ENCODE measurements around the gene TTF1. TPM values are rescaled to one million over a fixed set of nuclear protein-coding genes. Genes with fewer than 3 reads are reported as not detected.

TTF1 gene
- total and polyA plus RNA-seq, 2 of the 13 experiments (the other 11 are each of a cell fraction or from before 2014, with no cell fraction given): 3.4 to 9.8 TPM

DNA sequence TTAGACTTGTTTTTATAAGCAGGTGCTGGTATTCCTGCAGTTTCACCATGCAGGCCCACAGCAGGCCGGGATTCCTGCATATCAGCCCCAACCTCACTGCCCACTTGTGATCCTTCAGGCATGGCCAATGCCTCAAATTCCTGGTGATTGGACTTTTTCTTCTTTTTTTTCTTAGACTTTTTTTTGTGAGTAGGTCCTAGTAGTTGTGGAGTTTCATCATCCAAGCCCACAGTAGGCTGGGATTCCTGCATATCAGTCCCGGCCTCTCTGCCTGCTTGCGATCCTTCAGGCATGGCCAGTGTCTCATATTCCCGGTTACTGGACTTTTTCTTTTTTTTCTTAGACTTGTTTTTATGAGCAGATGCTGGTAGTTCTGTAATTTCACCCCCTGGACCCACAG, 4.8 kb downstream of the TTF1 start:
- TF ChIP-seq TEF (CRISPR knock-in tag; IDR thresholded peaks at IDR 0.05) (no peak), ZNF543 (CRISPR knock-in tag; IDR thresholded peaks at IDR 0.05) (no peak), MYNN (CRISPR knock-in tag; IDR thresholded peaks at IDR 0.05; ENCODE audit: low read depth) (no peak), YEATS4 (CRISPR knock-in tag; IDR thresholded peaks at IDR 0.05; ENCODE audit: borderline replicate concordance) (no peak), BHLHE40 (IDR thresholded peaks at IDR 0.05; ENCODE audit: low read length) (no peak)

DNA sequence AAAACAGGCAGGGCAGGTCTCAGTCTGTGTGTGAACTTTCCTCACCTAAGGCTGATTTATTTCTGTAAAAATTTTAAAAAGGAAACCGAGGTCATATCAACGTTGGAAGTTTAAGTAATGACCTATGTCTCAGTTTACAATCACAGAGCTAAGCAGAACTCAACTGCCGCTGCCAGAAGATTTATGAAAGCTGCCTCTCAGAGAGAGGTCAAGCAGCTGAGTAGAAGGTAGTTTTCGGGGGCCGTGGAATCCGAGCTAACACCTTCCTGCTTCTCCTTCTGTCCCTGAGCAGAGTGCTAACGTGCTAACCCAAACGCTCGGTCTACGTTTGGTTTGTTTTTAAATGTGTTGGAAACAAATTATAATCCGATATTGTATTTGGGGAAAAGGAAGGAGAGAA, 11.1 kb downstream of the TTF1 start:
- no peaks in the 10 kb centered on the region for H3K9me3 ChIP-seq (ENCODE audit: low read length)
- intact Hi-C loops (cut with micrococcal nuclease; ENCODE audit: unreplicated experiment) (no loop called here), in situ Hi-C loops (cut with HindIII; ENCODE audit: extremely low pct_ligation_motif_present, low pct_unique_long_range_greater_than_20kb) (no loop called here)
- H3K36me3 ChIP-seq (replicated peaks in 1 of 2; ENCODE audit: control insufficient read depth in 1 of 2, insufficient read depth in 2 of 2, low read length in 2 of 2): peaks cover 17 to 58% of the 10 kb centered on the region in 2 experiments
- TF ChIP-seq, protein P1, sequence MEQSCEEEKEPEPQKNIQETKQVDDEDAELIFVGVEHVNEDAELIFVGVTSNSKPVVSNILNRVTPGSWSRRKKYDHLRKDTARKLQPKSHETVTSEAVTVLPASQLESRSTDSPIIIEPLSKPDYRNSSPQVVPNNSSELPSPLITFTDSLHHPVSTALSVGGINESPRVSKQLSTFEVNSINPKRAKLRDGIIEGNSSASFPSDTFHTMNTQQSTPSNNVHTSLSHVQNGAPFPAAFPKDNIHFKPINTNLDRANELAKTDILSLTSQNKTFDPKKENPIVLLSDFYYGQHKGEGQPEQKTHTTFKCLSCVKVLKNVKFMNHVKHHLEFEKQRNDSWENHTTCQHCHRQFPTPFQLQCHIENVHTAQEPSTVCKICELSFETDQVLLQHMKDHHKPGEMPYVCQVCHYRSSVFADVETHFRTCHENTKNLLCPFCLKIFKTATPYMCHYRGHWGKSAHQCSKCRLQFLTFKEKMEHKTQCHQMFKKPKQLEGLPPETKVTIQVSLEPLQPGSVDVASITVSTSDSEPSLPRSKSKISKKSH (CRISPR knock-in tag; IDR thresholded peaks at IDR 0.05; ENCODE audit: borderline replicate concordance): no peak
- TF ChIP-seq RFXAP (CRISPR knock-in tag; IDR thresholded peaks at IDR 0.05; ENCODE audit: borderline replicate concordance): no peak
- TF ChIP-seq ZNF724P (CRISPR knock-in tag; IDR thresholded peaks at IDR 0.05; ENCODE audit: borderline replicate concordance): no peak
- TF ChIP-seq, protein P2, sequence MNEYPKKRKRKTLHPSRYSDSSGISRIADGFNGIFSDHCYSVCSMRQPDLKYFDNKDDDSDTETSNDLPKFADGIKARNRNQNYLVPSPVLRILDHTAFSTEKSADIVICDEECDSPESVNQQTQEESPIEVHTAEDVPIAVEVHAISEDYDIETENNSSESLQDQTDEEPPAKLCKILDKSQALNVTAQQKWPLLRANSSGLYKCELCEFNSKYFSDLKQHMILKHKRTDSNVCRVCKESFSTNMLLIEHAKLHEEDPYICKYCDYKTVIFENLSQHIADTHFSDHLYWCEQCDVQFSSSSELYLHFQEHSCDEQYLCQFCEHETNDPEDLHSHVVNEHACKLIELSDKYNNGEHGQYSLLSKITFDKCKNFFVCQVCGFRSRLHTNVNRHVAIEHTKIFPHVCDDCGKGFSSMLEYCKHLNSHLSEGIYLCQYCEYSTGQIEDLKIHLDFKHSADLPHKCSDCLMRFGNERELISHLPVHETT (CRISPR knock-in tag; conservative IDR thresholded peaks at IDR 0.05): no peak
- TF ChIP-seq, protein P3, sequence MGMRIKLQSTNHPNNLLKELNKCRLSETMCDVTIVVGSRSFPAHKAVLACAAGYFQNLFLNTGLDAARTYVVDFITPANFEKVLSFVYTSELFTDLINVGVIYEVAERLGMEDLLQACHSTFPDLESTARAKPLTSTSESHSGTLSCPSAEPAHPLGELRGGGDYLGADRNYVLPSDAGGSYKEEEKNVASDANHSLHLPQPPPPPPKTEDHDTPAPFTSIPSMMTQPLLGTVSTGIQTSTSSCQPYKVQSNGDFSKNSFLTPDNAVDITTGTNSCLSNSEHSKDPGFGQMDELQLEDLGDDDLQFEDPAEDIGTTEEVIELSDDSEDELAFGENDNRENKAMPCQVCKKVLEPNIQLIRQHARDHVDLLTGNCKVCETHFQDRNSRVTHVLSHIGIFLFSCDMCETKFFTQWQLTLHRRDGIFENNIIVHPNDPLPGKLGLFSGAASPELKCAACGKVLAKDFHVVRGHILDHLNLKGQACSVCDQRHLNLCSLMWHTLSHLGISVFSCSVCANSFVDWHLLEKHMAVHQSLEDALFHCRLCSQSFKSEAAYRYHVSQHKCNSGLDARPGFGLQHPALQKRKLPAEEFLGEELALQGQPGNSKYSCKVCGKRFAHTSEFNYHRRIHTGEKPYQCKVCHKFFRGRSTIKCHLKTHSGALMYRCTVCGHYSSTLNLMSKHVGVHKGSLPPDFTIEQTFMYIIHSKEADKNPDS (CRISPR knock-in tag; IDR thresholded peaks at IDR 0.05): no peak
- H4K20me1 ChIP-seq (ENCODE audit: insufficient read depth, low read length): no peaks in the 10 kb centered on the region
- no peaks in the 10 kb centered on the region for H3K27me3 ChIP-seq (ENCODE audit: control insufficient read depth in 1 of 2, insufficient read depth in 2 of 2, low read length in 2 of 2)
- H3K4me1 ChIP-seq (ENCODE audit: insufficient read depth, low read length): no peaks in the 10 kb centered on the region
- H3K9ac ChIP-seq (ENCODE audit: insufficient read depth, low read depth, low read length): no peak overlapping the region
- no peak for FAIRE-seq
- H3K79me2 ChIP-seq (ENCODE audit: insufficient read depth, low read length): no peaks in the 10 kb centered on the region
- no peak for DNase-seq (ENCODE audit: low spot score)
- CTCF ChIA-PET (ENCODE audit: low intra/inter-chr PET ratio, low total read pairs): no interaction called here
- no peak overlapping the region for H3K4me2 ChIP-seq (ENCODE audit: low read depth, low read length)
- POLR2A ChIA-PET: no interaction called here
- ATAC-seq: no peak
- WGBS (ENCODE audit: low lambda C conversion rate): 95% methylated on average over 11 of the region's 11 CpGs
- no TSS peak for BruUV-seq (replicated peaks)
- no peak overlapping the region for H3K4me3 ChIP-seq (replicated peaks in 1 of 3; ENCODE audit: insufficient read depth in 1 of 3, low read depth in 2 of 3, low read length in 3 of 3)
- no peak overlapping the region for H2AFZ ChIP-seq (ENCODE audit: low read length)
- no peak overlapping the region for H3K27ac ChIP-seq (ENCODE audit: extremely low read length, insufficient read depth, low read length)

More for the DNA sequence above, 4.8 kb downstream of the TTF1 start:
- Histone ChIP-seq H4K20me1 (ENCODE audit: insufficient read depth, low read length) (no peaks in the 10 kb centered on the region), H3K9me3 (ENCODE audit: low read length) (no peaks in the 10 kb centered on the region), H3K36me3 (replicated peaks in 1 of 2; ENCODE audit: control insufficient read depth in 1 of 2, insufficient read depth in 2 of 2, low read length in 2 of 2) (peaks cover 13 to 34% of the 10 kb centered on the region in 2 experiments), H3K27me3 (ENCODE audit: control insufficient read depth in 1 of 2, insufficient read depth in 2 of 2, low read length in 2 of 2) (no peaks in the 10 kb centered on the region), H3K79me2 (ENCODE audit: insufficient read depth, low read length) (peaks cover 11% of the 10 kb centered on the region), H2AFZ (ENCODE audit: low read length) (no peak overlapping the region), H3K27ac (ENCODE audit: extremely low read length, insufficient read depth, low read length) (no peak overlapping the region), H3K4me2 (ENCODE audit: low read depth, low read length) (no peak overlapping the region), H3K9ac (ENCODE audit: insufficient read depth, low read depth, low read length) (no peak overlapping the region), H3K4me3 (replicated peaks in 1 of 3; ENCODE audit: insufficient read depth in 1 of 3, low read depth in 2 of 3, low read length in 3 of 3) (no peak overlapping the region), H3K4me1 (ENCODE audit: insufficient read depth, low read length) (peaks cover 8% of the 10 kb centered on the region)
- WGBS (ENCODE audit: low lambda C conversion rate): 95% methylated on average over 4 of the region's 4 CpGs
- intact Hi-C loops (cut with micrococcal nuclease; ENCODE audit: unreplicated experiment): no loop called here
- BruUV-seq (replicated peaks): no TSS peak
- ChIA-PET CTCF (ENCODE audit: low intra/inter-chr PET ratio, low total read pairs) (no interaction called here), POLR2A (no interaction called here)
- ATAC-seq (no peak), FAIRE-seq (no peak), DNase-seq (ENCODE audit: low spot score) (no peak)
- in situ Hi-C loops (cut with HindIII; ENCODE audit: extremely low pct_ligation_motif_present, low pct_unique_long_range_greater_than_20kb): no loop called here

Measured in HepG2 (cell line).